DMS114 treated with DMSO at 0.1 percent for 48 hours (cell line): ENCODE data around the gene RNU5B-1.

Source experiments
- DNase-seq: peaks from one replicate; lab custom pipeline; 2025; ENCODE audit not compliant: unreplicated experiment; lab: John Stamatoyannopoulos, UW

RNU5B-1 gene

DNA sequence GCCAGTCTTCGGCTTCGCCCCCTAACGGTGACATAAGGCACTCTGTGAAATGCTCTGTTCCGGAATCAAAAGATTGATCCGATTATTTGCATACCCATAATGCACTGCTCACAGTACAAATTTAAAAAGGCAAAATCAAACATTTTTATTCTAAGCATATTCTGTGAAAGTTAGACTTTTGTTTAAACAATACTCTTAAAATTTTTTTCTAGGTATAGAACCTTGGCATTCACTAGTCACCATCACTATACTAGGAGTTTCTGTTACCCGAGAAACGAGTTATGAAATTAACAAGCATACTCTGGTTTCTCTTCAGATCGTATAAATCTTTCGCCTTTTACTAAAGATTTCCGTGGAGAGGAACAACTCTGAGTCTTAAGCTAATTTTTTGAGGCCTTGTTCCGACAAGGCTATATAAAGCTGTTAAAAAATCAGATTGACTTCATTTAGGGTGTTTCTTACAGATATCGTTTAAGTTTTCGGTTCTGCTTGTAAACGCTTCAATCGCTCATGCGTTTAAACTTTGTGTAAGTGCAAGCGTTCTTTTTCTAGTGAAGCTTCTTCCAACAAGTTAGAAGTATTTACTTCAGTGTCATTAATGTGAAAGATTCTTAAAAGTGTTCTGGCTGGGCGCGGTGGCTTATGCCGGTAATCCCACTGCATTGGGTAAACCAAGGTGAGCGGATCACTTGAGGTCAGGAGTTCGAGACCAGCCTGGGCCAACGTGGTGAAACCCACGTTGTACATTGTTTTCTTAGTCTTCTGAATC is at the start of gene RNU5B-1:
Gene RNU5B-1 (plus strand): TSS at position 297 of the 769 bp plus-strand sequence.
- peak; percentile 100 for DNase-seq

DNA sequence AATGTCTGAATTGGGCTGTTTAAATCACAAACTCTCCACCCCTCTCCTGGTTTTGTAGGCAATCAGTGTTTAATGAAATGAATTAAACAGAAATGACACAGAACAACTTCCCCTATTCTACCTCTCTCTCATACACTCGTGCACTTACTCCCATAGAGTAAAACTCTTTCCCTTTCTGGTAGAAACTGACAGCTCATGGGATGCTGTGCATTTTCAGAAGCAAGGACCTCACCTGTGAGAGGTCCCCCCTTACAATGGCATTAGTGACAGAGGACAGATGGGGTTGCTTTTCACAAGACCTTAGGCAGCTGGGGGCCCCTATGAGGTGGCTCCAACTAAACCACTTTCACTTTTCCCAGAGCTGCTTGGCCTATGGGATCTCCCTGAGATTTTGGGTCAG is 49.7 kb upstream of the RNU5B-1 start:
- no peak for DNase-seq

DNA sequence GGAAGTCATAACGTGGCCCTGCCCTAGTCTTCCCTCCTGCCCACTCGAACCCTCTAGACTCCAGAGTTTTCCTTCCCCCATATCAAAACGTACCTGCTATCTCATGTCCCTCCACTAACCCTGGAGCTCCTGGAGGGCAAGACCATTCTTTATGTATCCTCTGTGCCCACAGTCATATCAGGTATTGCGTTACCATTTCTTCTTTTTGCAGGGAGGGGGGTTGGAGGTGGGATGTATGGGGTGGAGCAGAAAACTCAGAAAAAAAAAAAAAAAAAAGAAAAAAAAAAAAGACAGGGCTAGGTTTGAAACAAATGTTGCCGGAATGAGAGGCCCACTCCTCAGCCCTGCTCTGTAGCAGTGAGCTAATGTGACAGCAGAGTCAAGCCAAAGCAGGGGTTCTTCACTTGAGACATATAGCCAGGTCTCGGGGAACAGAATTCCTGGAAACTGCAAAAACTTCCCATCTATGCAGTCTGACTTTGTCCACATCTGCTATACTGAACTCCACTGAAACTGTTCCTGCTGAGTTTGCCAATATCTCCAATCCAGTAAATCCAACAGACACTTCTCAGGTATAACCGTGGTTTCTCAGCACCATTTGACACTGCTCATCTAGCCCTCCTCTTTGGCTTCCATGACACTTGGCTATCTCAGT is 48.9 kb upstream of the RNU5B-1 start:
- no peak for DNase-seq

DNA sequence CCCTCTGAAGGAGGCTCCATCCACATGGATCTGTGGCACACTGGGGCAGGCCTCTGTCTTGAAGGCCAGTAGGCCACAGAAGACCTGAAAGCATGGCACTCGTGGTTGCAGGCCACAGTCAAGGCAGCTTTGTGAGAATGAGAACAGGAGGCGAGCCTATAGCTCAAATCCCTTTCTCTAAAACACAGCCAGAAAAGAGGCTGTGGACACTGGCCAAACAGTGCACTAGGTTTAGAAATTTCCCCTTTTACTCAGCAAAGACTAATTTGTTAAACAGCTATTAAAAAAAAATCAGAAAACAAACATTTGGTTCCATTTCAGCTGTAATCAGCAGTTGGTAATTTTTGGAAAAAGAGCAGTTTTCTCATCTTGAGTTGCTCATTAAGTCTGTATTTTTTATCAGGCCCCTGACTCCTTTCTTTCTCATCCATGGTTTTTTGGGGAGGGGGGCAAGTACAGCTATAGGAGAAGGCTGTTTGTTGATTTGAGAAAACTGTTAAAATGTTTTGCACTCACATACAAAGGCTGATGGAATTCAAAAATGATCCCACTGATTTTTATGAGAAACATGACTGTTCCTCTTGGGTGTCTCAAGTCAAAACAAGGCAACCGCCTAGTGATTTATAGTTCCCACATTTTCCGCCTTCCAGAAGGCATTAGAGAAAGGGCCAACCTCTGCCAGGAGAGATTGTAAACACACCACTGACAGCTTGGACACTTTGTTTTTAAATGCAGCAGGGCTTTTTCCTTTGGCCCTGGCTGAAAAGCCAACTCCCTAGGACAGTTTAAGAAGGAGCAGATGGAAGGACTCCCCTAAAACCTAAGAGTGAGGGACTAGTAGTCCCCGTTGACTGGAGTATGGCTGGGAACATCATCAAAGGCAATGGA is 45.9 kb upstream of the RNU5B-1 start:
- no peak for DNase-seq

DNA sequence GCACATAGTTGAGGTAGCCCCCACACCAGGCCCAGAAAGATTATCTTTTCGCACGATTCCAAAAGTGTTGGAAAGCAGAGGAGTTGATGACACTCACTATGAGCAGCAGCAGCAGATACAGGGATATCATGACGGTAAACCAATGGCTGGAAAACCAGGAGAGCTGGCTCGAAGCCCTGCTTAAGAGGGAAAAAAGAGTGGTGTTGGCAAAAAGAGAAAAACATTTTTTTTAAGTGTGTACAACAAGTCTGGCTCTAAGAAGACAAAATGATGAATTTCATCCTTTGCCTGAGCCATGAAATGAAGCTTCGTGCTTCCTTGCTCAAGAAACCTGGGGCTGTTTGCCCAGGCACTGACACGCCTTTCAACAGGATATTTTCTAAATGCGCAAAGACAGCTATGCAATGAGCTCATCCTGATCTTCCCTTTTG is 45.1 kb upstream of the RNU5B-1 start:
- no peak for DNase-seq

DNA sequence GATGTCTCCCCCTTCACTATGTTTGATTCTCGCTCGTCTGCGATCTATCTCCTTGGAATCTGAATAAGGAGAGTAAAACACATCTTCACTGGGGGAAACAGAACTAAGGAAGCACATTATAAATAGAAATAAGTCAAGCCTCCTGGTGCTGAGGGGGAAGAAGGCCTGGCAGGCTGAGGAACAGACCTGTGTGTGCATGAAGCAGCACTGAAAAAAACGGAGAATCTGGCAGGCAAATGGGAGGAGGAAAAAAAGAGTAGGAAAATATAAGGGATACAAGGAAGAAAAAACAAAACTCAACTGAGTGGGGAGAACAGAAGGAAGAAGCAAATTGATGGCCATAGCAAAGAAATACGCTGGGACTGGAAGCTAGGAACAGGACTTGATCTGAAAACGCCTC is 43.5 kb upstream of the RNU5B-1 start:
- DNase-seq, result no peak

DNA sequence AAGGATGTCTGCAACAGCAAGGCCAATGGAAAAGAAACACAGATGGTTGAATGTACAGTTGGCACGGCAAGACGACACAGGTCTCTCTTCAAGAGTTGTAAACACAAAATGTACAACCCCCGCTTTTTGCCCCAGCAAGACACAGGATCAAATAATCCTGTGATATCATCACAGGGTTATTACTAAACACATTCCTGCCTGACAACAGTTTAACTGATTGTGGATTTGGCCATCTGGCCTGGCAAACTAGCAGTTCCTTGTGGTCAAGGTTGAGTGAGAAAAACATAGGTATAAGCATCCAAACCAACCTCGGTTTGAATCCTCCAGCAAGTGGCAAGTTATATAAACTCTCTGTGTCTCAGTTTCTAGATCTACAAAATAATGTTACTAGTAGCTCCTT is 41.2 kb upstream of the RNU5B-1 start:
- DNase-seq, result no peak

DNA sequence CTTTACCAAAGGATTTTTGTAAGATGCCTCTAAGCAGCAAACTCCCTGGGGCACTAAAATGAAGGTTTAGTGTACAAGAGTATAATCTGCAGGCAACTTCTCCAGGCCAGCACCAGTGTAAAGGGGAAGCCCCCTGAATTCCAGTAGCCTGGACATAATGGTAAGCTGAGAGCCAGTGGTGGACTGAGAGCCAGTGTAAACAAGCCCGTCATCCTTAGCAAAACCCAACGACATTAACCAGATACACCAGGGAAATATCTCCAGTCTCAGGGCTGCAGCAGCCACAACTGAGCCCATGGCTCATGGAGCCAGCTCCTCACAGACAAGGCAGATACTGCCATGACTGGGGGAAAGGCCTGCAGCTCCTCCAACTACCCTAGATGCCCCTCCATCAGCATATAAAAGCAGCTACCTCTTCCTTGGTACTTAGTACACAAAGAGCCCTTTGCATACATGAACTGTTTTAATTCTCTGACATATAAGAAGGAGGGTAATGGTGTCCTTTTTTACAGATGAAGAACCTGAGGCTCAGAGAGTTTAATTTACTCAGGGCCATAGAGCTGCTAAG is 39.5 kb upstream of the RNU5B-1 start:
- DNase-seq, result no peak

DNA sequence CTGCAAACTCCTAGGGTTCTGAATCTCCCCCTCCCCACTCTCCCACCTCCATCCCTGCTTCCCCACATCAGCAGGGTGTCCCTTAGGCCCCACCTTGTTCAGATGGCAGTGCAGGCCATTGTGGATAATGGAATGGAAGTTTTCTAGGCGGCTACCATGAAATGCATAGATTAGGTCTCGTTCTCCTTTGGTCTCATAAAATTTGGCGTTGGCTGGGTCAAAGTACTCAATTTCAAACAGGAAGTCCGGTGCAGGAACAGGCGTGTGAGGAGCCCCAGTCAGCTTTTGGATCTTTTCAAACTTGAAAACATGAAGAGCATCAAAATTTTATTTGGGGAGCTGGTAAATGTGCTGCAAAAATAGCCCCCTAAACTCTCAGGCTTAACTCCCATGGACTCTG is 38.0 kb upstream of the RNU5B-1 start:
- no peak for DNase-seq

DNA sequence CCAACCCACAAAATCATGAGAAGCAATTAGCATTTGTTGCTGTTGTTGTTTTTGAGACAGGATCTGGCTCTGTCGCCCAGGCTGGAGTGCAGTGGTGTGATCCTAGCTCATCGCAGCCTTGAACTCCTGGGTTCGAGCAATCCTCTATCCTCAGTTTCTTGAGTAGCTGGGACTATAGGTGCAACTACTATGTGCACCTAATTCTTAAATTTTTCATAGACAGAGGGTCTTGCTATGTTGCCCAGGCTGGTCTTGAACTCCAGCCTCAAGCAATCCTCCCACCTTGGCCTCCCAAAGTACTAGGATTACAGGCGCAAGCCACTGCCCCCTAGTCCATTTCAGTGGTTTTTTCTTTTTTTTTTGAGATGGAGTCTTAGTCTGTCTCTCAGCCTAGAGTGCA is 36.1 kb upstream of the RNU5B-1 start:
- no peak for DNase-seq

DNA sequence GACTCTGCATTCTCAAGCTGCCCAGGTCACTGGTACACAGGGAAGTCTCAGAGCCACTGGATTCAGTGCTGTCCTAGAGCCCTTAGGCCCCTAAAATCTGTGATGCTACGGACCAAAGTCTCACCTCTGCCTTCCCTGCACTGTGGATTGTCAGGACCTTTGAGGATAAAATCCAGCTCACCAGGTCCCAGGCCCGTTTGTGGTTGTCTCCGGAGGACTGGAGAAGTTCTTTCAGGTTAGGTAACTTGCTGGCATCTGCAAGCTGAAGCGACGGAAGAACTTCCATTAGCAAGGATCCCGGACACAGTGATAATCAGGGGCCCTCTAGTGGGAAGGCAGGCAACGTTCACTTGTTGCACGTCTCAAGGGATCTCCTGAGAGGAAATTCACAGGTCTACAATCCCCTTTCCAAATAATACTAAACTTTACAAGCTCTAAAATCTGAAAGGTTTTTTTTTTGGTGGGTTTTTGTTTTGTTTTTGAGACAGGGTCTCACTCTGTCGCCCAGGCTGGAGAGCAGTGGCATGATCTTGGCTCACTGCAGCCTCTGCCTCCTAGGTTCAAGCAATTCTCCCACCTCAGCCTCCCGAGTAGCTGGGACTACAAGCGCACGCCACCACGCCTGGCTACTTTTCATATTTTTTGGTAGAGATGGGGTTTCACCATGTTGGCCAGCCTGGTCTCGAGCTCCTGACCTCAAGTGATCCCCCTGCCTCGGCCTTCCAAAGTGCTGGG is 33.5 kb upstream of the RNU5B-1 start:
- peak; percentile 73 for DNase-seq

DNA sequence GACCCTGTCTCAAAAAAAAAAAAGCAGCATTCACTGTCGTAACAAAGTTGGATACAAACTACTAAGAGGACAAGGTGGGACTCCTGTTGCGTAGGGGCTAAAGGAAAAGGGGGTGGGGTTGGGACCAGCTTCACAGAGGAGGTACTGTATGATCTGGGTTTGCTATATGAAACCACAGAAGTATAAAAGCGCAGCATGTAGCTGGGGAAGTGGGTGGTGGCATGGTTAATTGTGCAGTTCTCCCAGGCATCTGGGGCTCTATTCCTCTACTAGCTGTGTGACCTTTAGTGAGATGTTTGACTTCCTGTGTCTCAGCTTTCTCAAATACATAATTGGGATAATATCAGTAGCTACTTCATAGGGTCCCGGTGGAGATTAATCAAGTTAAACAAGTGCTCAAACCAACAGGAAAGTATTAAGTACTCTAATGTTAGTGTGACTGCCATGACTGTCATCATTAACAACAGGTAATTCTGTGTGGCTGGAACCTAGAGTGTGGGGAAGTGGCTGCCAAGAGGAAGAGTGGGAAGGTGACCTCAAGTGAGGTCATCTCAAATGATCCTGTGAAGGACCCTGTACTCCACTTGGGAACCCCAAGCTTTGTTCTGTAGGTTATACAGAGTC is 29.3 kb upstream of the RNU5B-1 start:
- DNase-seq, result no peak

DNA sequence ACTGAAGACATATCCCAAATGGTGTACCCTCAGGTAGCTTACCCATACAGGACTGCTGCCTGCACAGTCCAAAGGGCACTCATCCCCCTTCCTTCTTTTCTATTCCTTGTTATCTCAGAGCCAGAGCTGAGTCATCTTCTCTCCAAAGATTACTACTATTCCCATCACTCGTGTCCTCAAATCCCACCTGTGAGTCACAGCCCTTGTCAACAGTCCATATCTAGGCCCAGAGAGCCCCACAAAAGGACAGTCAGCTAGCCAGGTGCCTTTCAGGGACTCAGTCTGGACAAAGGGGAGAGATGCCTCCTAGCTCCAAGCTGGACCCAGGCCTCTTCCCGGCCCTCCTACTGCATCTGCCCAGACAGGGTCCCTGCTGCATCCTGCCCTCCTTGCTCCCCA is 28.8 kb upstream of the RNU5B-1 start:
- DNase-seq, result no peak

DNA sequence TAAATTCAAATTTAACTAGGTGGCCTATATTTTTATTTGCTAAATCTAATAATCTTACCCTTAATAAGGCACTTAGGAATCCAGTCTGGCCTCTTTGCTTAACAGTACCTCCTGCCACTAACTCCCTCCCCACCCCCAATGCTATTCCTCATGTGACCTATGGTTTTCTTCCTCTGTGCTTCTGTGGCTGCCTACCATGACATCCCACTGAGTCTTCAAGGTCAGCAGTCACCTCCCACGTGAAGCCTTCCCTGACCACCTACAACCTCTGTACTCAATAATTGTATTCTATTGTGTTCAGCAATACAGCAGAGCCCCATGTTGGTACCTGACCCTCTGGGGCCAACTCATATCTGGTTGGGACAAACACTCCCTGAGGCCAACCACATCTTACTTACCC is 27.5 kb upstream of the RNU5B-1 start:
- no peak for DNase-seq

DNA sequence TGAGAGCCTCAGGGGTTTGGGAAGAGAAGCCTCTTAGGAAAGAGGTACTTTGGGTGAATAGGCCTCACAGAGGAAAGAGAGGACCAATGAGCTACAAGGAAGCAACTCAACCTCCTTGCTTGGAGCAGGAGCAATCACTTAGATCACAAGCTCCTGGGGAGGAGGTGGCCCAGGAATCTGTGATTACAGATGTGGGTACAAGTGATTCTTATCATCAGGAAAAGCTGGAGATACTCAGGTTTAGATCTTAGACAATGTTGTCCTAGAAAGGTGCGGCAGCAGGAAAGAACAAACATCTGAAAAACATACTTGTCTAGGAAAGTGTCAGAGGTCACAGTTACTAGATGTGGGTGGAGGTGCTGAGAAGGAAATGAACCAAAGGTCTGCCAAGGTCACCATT is 26.0 kb upstream of the RNU5B-1 start:
- DNase-seq, result no peak

DNA sequence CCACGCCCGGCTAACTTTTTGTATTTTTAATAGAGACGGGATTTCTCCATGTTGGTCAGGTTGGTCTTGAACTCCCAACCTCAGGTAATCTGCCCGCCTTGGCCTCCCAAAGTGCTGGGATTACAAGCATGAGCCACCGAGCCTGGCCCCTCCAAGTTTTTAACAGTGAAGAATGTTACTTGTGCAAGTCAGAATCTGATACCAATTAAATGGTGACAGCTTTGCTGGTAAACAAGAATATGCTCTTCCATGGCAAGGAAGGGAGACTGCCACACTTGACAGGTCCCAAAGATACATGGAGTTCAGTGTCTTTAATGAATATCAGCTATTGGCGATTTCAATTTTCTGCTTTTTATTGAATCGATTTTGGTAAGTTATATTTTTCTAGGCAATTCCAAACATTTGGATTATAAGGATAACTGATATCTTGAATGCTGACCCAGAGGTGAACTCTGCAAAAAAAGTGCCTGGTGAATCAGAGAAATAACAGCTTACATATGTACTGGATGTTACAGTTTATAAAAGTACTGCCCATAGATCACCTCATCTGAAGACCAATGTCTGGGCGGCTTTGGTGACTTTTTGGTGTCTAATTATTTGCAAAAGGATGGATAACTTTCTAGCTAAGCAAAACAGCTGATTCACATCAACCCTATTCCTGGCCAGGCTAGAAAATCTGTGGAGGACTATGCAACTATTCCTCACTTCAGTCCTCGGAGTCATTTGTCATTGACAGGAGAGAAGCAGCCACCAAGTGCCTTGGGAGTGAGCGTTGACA is 19.0 kb upstream of the RNU5B-1 start:
- no peak for DNase-seq

DNA sequence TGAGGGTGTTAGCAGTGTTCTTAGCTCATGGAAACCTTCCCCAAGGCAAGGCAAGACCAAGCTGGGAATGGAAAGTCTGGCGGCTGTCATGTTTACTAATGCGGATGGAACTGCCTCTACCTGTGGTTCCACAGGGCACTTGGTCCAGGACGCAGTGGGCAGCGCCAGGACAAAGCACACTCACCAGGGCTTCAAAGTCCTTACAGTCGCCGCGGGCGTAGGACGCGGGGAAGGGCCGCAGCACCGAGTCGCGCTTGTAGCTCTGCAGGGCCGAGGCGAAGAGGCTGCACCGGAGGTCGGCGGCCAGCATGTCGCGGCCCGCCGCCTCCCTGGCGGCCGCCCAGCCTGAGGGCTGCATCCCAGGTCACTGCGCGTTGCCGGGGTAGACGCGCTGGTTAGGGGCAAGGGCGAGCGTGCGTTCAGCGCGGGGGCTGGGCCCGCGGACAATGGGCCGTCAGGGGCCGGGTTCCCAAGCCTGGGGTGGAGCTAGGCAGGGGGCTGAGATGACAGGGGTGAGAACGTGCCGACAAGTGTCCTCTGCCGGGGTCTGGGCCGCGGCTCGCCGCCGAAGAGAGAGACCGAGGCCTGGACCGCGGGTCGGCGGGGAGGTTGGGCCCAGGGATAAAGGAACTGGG is 18.3 kb upstream of the RNU5B-1 start:
- peak; percentile 44 for DNase-seq

DNA sequence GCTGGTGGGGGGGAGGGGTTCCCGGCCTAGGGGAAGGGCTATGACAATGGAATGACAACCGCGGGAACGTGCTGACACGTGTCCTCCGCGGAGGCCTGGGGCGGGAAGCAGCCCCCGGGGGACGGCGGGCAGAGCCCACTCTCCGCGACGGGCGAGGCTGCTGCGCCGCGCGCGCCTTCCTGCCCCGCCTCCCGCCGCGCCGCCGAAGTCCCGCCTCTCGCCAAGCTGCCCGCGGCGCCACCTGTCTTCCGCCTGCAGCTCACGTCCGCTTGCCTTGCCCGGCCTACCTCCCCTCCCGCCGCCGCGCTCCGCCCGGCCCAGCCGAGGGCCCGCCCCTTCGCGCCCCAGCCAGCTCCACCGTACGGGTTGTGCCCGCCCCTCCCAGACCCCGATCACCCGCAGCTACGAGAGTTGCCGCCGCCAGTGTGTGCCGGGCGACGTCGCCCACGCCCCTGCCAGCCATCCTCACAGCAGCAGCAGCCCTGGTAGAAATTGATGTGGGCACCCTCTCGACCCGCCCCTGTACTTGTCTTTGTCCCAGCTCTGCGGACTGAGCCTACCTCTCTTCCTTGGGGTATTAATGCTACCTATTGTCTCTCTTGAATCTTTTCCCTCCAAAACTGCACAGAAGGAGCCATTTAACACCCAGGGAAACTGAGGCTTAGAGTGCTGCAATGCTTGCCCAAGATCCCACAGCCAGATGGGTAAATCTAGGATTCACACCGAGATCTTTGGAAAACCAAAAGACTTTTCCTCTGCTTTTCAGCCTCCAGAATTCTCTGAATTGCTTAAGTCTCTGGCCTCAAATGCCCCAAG is 17.6 kb upstream of the RNU5B-1 start, which contains the start of gene PARP16:
Gene PARP16 (minus strand): TSS at position 180 of the 816 bp plus-strand sequence. CDS start 457 bp downstream, outside the sequence.
- DNase-seq, result peak; percentile 92
